ENCODE measurements around the gene PGPEP1. TPM values are rescaled to one million over a fixed set of nuclear protein-coding genes. Genes with fewer than 3 reads are reported as not detected.
A peak's percentile ranks its signal among the peaks of the same experiment; 100 is the strongest.

PGPEP1 gene
- total RNA-seq, 5 donors from 2014 or later (not counting 1 experiment from before 2014, with no cell fraction given) = 35.7 to 52.6 (median 45.1) TPM

DNA sequence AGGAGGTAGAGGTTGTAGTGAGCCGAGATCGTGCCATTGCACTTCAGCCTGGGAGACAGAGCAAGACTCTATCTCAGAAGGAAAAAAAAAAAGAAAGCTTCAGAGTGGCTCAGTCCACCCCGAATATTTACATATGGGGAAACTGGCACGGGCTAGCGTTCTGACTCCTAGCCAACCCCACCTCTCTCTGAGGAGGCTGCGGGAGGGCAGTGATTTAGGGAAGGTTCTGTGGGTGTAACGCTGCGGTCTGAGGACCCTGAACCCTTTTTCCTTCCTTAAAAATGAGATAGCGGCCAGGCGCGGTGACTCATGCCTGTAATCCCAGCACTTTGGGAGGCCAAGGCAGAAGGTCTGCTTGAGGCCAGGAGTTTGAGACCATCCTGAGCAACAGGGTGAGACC lies 52.0 kb downstream of the PGPEP1 start:
- no peaks in the 10 kb centered on the region for H3K9me3 ChIP-seq
- no peak for ATAC-seq (replicated peaks in 1 of 4)
- POLR2A ChIA-PET = interaction anchor here (0.6 to 0.7 kb wide), 2 partner anchors 358 to 574 kb away, joined by 4 read pairs; no protein-coding TSS in a partner anchor
- Mint-ChIP-seq H3K27ac (no peak overlapping the region), H3K36me3 (no peaks in the 10 kb centered on the region), H3K9me3 (no peaks in the 10 kb centered on the region), H3K4me1 (peaks cover 8 to 17% (median 13%) of the 10 kb centered on the region in 3 donors), H3K4me3 (no peak overlapping the region), H3K27me3 (peaks cover 13 to 28% of the 10 kb centered on the region in 2 donors)
- H3K36me3 ChIP-seq (ENCODE audit: control insufficient read depth in 2 of 2, extremely low read depth in 1 of 2, insufficient read depth in 1 of 2, low read length in 1 of 2) = no peaks in the 10 kb centered on the region
- 37% methylated on average over 5 of the region's 11 CpGs for WGBS (ENCODE audit: insufficient coverage)
- H3K27ac ChIP-seq (ENCODE audit: low read length) = no peak overlapping the region
- peaks cover 0 to 73% of the 10 kb centered on the region in 2 experiments for H3K27me3 ChIP-seq (replicated peaks in 1 of 2; ENCODE audit: control insufficient read depth in 2 of 2, extremely low read depth in 1 of 2, insufficient read depth in 2 of 2, low read length in 1 of 2)
- CTCF ChIA-PET = interaction anchor here in 1 of 2 donors (0.6 kb wide), 1 partner anchor 161 kb away, joined by 4 read pairs; no protein-coding TSS in a partner anchor
- peaks cover 6 to 21% of the 10 kb centered on the region in 2 experiments for H3K4me1 ChIP-seq (ENCODE audit: control insufficient read depth in 1 of 2, extremely low read depth in 1 of 2, insufficient read depth in 2 of 2, low read length in 2 of 2)
- H3K4me3 ChIP-seq (ENCODE audit: control insufficient read depth in 1 of 2, extremely low read depth in 1 of 2, low read length in 1 of 2) = no peak overlapping the region
- peak in 1 of 35 experiments; percentile 38 for DNase-seq

DNA sequence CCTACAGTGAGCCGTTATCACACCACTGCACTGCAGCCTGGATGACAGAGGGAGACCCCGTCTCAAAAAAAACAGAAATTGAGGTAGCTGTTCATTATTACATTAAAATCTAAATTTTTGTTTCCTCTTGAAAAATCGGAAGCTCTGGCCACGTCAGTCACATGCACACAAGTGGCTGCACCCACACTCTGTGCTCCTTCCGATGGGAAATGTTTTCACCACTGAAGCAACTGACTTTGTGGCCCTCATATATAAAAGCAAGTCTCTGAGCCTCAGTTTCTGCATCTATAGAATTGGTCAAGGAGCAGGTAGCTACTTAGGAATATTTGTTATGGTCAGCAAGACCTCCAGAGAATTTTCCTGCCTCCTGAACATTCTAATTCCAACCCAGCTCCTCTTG lies 52.5 kb downstream of the PGPEP1 start:
- Mint-ChIP-seq H3K36me3 (no peaks in the 10 kb centered on the region), H3K9me3 (no peaks in the 10 kb centered on the region), H3K27ac (no peak overlapping the region), H3K4me1 (peaks cover 7 to 17% (median 14%) of the 10 kb centered on the region in 3 donors), H3K4me3 (no peak overlapping the region), H3K27me3 (peaks cover 16 to 29% of the 10 kb centered on the region in 2 donors)
- H3K36me3 ChIP-seq (ENCODE audit: control insufficient read depth in 2 of 2, extremely low read depth in 1 of 2, insufficient read depth in 1 of 2, low read length in 1 of 2) = no peaks in the 10 kb centered on the region
- no peak overlapping the region for H3K27ac ChIP-seq (ENCODE audit: low read length)
- ATAC-seq (replicated peaks in 1 of 4) = no peak
- peaks cover 0 to 73% of the 10 kb centered on the region in 2 experiments for H3K27me3 ChIP-seq (replicated peaks in 1 of 2; ENCODE audit: control insufficient read depth in 2 of 2, extremely low read depth in 1 of 2, insufficient read depth in 2 of 2, low read length in 1 of 2)
- DNase-seq = no peak
- CTCF ChIA-PET = no interaction called here
- POLR2A ChIA-PET = interaction anchor here in 1 of 2 donors (0.6 kb wide), 1 partner anchor 573 kb away, joined by 4 read pairs; no protein-coding TSS in a partner anchor
- H3K4me1 ChIP-seq (ENCODE audit: control insufficient read depth in 1 of 2, extremely low read depth in 1 of 2, insufficient read depth in 2 of 2, low read length in 2 of 2) = peaks cover 5 to 23% of the 10 kb centered on the region in 2 experiments
- H3K9me3 ChIP-seq = no peaks in the 10 kb centered on the region
- H3K4me3 ChIP-seq (ENCODE audit: control insufficient read depth in 1 of 2, extremely low read depth in 1 of 2, low read length in 1 of 2) = no peak overlapping the region
- no CpG with 5 or more reads among the region's 5 CpGs for WGBS (ENCODE audit: insufficient coverage)

DNA sequence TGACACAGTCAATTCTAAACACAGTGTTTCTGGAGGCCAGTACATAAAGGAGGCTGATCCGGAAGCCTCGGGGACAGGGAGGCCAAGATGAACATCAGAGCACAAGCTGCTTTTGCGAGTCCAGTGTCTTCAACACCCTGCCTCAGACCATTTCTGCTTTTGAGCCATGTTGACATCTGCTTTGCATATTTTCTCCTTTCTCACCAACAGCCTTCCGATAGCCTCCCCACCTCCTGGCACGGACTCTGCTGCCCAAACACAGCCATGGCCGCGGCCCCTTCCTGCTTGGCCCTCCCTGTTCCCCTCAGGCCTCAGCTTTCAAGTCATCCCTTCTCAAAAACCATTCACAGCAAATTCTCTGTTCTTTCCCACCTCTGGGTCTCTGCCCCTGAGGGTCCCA lies 53.4 kb downstream of the PGPEP1 start:
- DNase-seq = no peak

DNA sequence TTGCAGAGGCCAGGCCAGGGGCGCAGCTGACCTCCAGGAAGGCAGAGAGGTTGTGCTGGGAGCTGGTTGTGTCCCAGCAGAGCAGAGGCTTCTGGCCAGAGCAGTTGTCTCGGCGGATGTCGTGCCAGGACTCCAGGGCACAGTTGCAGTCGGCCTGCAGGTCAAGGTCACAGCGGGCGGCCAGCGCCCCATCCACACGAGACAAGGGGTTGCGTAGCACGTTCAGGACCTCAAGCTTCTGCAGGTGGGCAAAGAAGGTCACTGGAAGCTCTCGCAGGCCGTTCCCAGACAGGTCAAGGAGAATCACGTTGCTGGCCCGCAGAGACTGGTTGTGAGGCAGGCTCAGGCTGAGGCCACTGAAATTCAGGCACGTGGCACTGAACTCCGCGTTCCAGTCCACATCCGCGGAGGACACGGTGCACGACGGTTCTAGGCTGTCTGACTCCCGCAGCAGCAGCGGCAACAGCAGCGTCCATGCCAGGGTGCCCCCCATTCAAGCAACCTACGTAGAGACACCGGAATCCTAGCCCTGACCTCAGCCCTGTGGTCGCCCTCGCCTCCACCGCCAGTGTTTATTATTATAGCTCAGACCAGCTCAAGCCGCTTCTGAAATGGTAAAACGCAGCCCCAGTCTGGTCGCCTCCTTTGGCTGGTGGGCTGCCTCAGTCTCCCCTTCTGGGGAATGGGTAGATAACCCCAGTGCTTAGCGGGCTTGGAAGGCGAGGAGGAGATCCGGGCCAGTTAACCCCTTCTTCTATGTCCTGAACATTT lies 56.3 kb downstream of the PGPEP1 start:
- DNase-seq = no peak
- Mint-ChIP-seq H3K4me3 (peak overlapping the region in 1 of 3 donors; percentile 43), H3K27ac (no peak overlapping the region), H3K27me3 (peaks cover 9 to 26% of the 10 kb centered on the region in 2 donors), H3K4me1 (peaks cover 3 to 10% (median 9%) of the 10 kb centered on the region in 3 donors), H3K36me3 (no peaks in the 10 kb centered on the region), H3K9me3 (no peaks in the 10 kb centered on the region)
- POLR2A ChIA-PET = no interaction called here
- Histone ChIP-seq H3K9me3 (no peaks in the 10 kb centered on the region), H3K4me3 (ENCODE audit: control insufficient read depth in 1 of 2, extremely low read depth in 1 of 2, low read length in 1 of 2) (peak overlapping the region in 1 of 2 donors; percentile 62), H3K27ac (ENCODE audit: low read length) (no peak overlapping the region), H3K36me3 (ENCODE audit: control insufficient read depth in 2 of 2, extremely low read depth in 1 of 2, insufficient read depth in 1 of 2, low read length in 1 of 2) (no peaks in the 10 kb centered on the region), H3K4me1 (ENCODE audit: control insufficient read depth in 1 of 2, extremely low read depth in 1 of 2, insufficient read depth in 2 of 2, low read length in 2 of 2) (peaks cover 2 to 14% of the 10 kb centered on the region in 2 experiments), H3K27me3 (replicated peaks in 1 of 2; ENCODE audit: control insufficient read depth in 2 of 2, extremely low read depth in 1 of 2, insufficient read depth in 2 of 2, low read length in 1 of 2) (peaks cover 0 to 63% of the 10 kb centered on the region in 2 experiments)
- no peak for ATAC-seq (replicated peaks in 1 of 4)
- 89% methylated on average over 36 of the region's 37 CpGs for WGBS (ENCODE audit: insufficient coverage)
- CTCF ChIA-PET = no interaction called here

More for the DNA sequence above, 53.4 kb downstream of the PGPEP1 start:
- Mint-ChIP-seq H3K36me3 (no peaks in the 10 kb centered on the region), H3K27me3 (peaks cover 16 to 33% of the 10 kb centered on the region in 2 donors), H3K4me3 (no peak overlapping the region), H3K4me1 (peaks cover 3 to 12% (median 9%) of the 10 kb centered on the region in 3 donors), H3K9me3 (no peaks in the 10 kb centered on the region), H3K27ac (no peak overlapping the region)
- H3K36me3 ChIP-seq (ENCODE audit: control insufficient read depth in 2 of 2, extremely low read depth in 1 of 2, insufficient read depth in 1 of 2, low read length in 1 of 2) = no peaks in the 10 kb centered on the region
- no peak for ATAC-seq (replicated peaks in 1 of 4)
- no peak overlapping the region for H3K27ac ChIP-seq (ENCODE audit: low read length)
- H3K27me3 ChIP-seq (replicated peaks in 1 of 2; ENCODE audit: control insufficient read depth in 2 of 2, extremely low read depth in 1 of 2, insufficient read depth in 2 of 2, low read length in 1 of 2) = peaks cover 0 to 71% of the 10 kb centered on the region in 2 experiments
- no peak overlapping the region for H3K4me3 ChIP-seq (ENCODE audit: control insufficient read depth in 1 of 2, extremely low read depth in 1 of 2, low read length in 1 of 2)
- H3K4me1 ChIP-seq (ENCODE audit: control insufficient read depth in 1 of 2, extremely low read depth in 1 of 2, insufficient read depth in 2 of 2, low read length in 2 of 2) = peaks cover 2 to 15% of the 10 kb centered on the region in 2 experiments
- 81% methylated on average over 7 of the region's 7 CpGs for WGBS (ENCODE audit: insufficient coverage)
- ChIA-PET POLR2A (no interaction called here), CTCF (no interaction called here)
- no peaks in the 10 kb centered on the region for H3K9me3 ChIP-seq

DNA sequence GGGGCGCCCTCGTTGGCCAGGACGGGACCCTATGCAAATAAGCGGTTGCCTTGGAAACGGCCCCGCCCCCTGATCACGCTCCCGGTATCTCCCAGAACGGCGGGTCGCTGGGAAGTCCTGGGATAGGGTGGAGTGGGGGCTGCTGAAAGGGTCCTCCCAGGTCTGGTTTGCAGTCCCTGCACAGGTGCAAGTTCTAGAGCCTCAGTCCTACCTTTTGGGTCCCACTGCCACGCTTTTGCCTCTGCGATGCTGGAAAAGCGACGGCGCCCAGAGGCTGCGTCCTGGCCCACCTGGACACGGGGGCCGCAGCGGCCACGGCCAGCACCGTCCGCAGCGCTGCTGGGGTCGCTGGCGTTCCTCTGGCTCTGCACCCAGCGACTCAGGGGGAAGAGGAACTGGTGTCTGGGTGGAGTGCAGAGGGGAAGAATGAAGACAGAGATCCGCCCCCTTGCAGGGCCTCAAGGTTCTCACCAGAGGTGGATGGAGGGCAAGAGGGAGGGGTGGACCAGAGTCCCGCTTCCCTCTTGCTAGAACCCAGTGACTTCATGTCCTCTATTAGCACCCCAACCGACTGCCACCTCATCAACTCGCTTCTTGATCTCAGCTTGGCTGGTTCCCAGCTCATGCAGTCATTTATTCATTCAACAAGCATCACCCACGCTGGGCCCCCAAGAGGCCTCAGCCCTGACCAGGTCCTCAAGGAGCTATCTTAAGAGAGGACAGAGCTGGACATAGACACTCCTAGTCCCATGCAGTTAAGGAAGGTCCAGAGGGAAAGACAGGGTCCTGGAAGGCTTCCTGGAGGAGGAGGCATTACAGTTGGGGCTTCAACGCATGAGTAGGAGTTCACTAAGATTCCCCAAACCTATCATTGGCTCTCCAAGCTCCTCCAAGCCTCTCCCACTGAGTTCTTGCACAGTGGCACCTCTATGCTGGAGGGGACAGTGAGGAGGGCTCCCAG lies 57.1 kb downstream of the PGPEP1 start, which contains the start of gene LRRC25:
Gene LRRC25, minus strand, starts transcription at position 381 of the 961 bp plus-strand sequence. CDS start 659 bp downstream, outside the sequence.
- Mint-ChIP-seq H3K27ac (no peak within 1 kb of the TSS), H3K27me3 (peaks cover 9 to 24% of the 10 kb centered on the region in 2 donors), H3K4me3 (peak within 1 kb of the TSS in 1 of 3 donors; percentile 43), H3K9me3 (no peaks in the 10 kb centered on the region), H3K36me3 (no peaks in the 10 kb centered on the region), H3K4me1 (peaks cover 3 to 12% (median 10%) of the 10 kb centered on the region in 3 donors)
- ChIA-PET POLR2A (no interaction called here), CTCF (interaction anchor here in 1 of 2 donors (0.6 to 0.9 kb wide), 2 partner anchors 17 to 123 kb away, joined by 3 to 7 read pairs; partner anchors contain the start of gene IQCN)
- ATAC-seq (replicated peaks in 1 of 4) (peak in 3 of 4 experiments; percentile 43 to 67 (median 60)), DNase-seq (peak in 5 of 35 experiments; percentile 15 to 63 (median 26))
- peaks cover 2 to 12% of the 10 kb centered on the region in 2 experiments for H3K4me1 ChIP-seq (ENCODE audit: control insufficient read depth in 1 of 2, extremely low read depth in 1 of 2, insufficient read depth in 2 of 2, low read length in 2 of 2)
- WGBS (ENCODE audit: insufficient coverage) = 9% methylated on average over 22 of the region's 33 CpGs
- no peak within 1 kb of the TSS for H3K27ac ChIP-seq (ENCODE audit: low read length)
- H3K27me3 ChIP-seq (replicated peaks in 1 of 2; ENCODE audit: control insufficient read depth in 2 of 2, extremely low read depth in 1 of 2, insufficient read depth in 2 of 2, low read length in 1 of 2) = peaks cover 0 to 58% of the 10 kb centered on the region in 2 experiments
- peak within 1 kb of the TSS in 1 of 2 donors; percentile 62 for H3K4me3 ChIP-seq (ENCODE audit: control insufficient read depth in 1 of 2, extremely low read depth in 1 of 2, low read length in 1 of 2)
- H3K36me3 ChIP-seq (ENCODE audit: control insufficient read depth in 2 of 2, extremely low read depth in 1 of 2, insufficient read depth in 1 of 2, low read length in 1 of 2) = no peaks in the 10 kb centered on the region
- H3K9me3 ChIP-seq = no peaks in the 10 kb centered on the region
